Stimulated activated CD4-positive, alpha-beta T cell treated with anti-CD3 and anti-CD28 coated beads, Interleukin-12 subunit alpha, Interleukin-12 subunit beta, amount 100 ng/mL, for 4 hours (primary cell): ENCODE measurements around the gene EXOC2.
"Not testable (repeated sequence)": the region's sequence is repeated elsewhere in the genome, so short reads cannot be mapped to it uniquely, and the experiment has no call there.

Experiments used
- DNase-seq: peaks from one replicate; pipeline ENCODE4 v3.0.0-alpha.2; 2020

The EXOC2 gene

GRCh38 chr6:708237-708598 is 15.3 kb upstream of the EXOC2 start:
- no peak for DNase-seq

GRCh38 chr6:707576-708236 is 14.8 kb upstream of the EXOC2 start:
- no peak for DNase-seq

- DNase-seq = no peak
These were observed 14.0 kb upstream of the EXOC2 start for GRCh38 chr6:706819-707381.

- DNase-seq = no peak
These were observed 13.2 kb upstream of the EXOC2 start for GRCh38 chr6:706146-706545.

- no peak for DNase-seq
These were observed 12.1 kb upstream of the EXOC2 start for GRCh38 chr6:705047-705446.

GRCh38 chr6:704046-704445 is 11.1 kb upstream of the EXOC2 start:
- no peak for DNase-seq

- no peak for DNase-seq
These were observed 10.6 kb upstream of the EXOC2 start for GRCh38 chr6:703552-703951.

GRCh38 chr6:701700-702479 is 9.0 kb upstream of the EXOC2 start:
- no peak for DNase-seq

- DNase-seq = no peak
These were observed 8.3 kb upstream of the EXOC2 start for GRCh38 chr6:701215-701614.

GRCh38 chr6:700490-700889 is 7.6 kb upstream of the EXOC2 start:
- DNase-seq = no peak

GRCh38 chr6:699319-699718 is 6.4 kb upstream of the EXOC2 start:
- no peak for DNase-seq

GRCh38 chr6:694431-695126 is 1.6 kb upstream of the EXOC2 start:
- not testable (repeated sequence) for DNase-seq

GRCh38 chr6:693723-694009 is 727 bp upstream of the EXOC2 start:
- DNase-seq = no peak

GRCh38 chr6:692356-692851 is 535 bp downstream of the EXOC2 start:
- DNase-seq = peak; percentile 75

- no peak for DNase-seq
These were observed 3.7 kb downstream of the EXOC2 start for GRCh38 chr6:689223-689622.

- no peak for DNase-seq
These were observed 6.4 kb downstream of the EXOC2 start for GRCh38 chr6:686497-686896.

GRCh38 chr6:684831-685636 is 7.9 kb downstream of the EXOC2 start:
- DNase-seq = peak; percentile 10

- no peak for DNase-seq
These were observed 9.0 kb downstream of the EXOC2 start for GRCh38 chr6:683742-684440.

GRCh38 chr6:680666-681340 is 12.1 kb downstream of the EXOC2 start:
- no peak for DNase-seq

GRCh38 chr6:680251-680650 is 12.7 kb downstream of the EXOC2 start:
- DNase-seq = no peak

- DNase-seq = no peak
These were observed 13.7 kb downstream of the EXOC2 start for GRCh38 chr6:679282-679681.

- no peak for DNase-seq
These were observed 14.4 kb downstream of the EXOC2 start for GRCh38 chr6:678520-678919.
